Smooth muscle cell of bladder (primary cell): ENCODE data around the gene TBCB. TPM values are rescaled to one million over a fixed set of nuclear protein-coding genes. Genes with fewer than 3 reads are reported as not detected.

Experiments used
- total RNA-seq: library from RNA; depleted of rRNA; stranded (reverse); fragments of >200 nt; gene quantifications from 2 replicates; pipeline ENCODE4 v1.2.3, GENCODE V29; 2014

The TBCB gene
- total RNA-seq, result 196 and 210 TPM in 2 replicates

GRCh38 chr19:36115453-36116343 lies at the start of gene TBCB:
Gene TBCB (plus strand): TSS chr19:36115468. CDS start chr19:36115561, 93 bp downstream.

DNA sequence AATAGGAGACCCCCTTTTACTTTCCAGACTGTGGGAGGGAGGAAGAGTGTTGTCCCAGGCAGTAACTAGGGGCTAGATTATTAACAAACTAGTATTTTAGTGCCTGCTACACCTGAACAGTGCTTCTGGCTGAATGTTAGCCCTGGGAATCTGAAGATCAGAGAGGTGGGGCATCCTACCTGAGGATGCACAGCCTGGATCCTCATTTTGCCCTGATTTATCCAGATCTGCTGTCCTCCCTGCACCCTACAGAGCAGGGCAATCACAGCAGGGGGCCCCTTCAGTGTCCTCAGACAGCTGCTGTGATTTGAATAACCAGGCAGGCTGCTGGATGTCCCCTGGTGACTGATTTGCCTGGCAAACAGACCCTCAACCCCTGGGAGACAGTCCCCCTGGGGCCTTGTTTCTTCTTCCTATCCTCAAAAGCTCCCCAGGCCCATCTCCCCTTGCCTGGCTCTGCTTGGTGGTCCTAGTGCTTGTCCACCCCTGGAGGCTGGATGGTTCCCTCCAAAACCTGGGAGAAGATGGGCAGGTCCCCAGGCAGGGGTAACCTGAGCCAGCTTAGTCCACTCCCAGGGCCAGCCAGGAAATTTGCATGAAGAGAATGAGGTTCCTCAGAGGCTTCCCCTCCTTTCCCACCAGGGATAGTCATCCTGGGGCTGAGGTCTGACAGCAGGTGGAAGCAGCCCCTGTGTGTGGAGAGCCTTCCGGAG lies 4.6 kb upstream of the TBCB start, which contains the start of gene OVOL3:
OVOL3 (plus strand) TSS at position 657 of the 713 bp plus-strand sequence. CDS start 60 bp downstream, outside the sequence.

DNA sequence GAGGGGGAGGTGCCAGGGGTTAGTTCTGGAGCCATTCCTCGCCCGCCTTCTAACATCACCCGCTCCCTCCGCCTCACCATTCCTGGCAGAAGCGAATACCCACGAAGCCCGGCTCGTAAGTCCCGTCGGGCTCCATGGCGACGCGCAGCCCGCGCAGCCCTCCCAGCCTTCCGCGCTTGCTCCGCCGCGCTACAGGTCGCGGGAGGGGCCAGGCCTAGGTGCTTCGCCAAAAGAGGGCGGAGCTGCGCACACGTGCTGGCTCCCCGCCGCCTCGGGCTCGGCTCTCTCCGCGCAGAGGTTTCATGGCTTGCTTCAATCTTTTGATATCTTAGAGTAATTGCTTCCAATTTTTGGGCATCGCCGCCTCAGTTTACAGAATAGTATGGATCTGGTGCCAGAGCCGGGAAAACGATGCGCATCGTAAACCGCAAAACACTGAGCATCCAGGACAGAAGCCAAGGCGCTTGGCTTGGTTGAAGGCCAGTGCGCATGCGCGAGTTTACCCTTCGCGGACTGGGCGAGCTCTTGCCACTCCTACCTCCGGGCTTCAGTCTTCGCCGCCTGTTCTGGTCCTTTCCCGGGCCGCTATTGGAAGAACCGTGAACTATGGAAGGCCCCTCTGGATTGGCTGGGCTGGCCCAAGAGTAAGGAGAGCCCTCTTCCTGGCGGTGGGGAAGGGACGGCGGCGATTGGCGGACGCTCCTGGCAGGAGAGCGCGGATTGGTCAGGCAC lies 381 bp upstream of the TBCB start, which contains the start of gene POLR2I:
POLR2I (minus strand) TSS at position 155 of the 732 bp plus-strand sequence; CDS start at position 136, 19 bp downstream.

DNA sequence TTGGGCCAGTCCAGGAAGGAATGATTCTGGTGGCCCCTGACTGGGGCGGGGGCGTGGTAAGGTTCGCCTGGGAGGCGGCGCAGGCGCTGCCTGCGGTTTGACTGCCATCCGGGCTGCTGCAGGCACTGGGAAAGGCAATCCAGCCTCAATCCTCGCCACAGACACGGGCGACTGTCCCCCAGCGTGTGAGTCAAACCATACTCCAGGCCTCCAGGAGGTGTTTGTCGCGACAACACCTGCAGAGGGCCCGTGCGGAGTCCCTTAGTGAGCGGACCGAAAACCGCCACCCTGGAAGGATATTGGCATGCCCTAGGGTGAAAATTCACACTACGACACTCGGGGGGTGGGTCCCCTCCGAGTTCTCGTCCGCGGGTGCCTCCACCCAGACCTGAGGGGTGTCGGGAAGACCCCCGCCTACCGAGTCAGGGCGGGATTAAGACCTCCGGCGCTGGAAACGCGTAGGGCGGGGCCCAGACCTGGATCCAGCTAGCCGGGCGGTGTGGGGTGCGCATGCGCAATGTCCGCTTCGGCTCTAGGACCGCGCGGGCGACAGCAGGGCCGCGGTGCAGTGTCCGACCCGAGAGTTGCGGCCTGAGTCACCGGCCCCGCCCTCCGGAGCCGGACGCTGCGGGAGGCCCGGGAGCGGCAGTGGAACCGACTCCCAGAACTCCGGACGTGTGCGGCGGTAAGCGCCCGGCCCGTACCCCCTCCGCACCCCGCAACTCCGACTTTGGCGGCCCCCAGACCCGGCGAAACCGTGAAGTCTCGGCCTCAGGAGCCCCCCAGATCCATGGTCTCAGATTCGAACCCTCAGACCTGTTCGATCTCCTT lies 24.4 kb downstream of the TBCB start, which contains the start of gene CAPNS1:
CAPNS1 (plus strand) TSS at position 594 of the 831 bp plus-strand sequence. CDS start 946 bp downstream, outside the sequence.

DNA sequence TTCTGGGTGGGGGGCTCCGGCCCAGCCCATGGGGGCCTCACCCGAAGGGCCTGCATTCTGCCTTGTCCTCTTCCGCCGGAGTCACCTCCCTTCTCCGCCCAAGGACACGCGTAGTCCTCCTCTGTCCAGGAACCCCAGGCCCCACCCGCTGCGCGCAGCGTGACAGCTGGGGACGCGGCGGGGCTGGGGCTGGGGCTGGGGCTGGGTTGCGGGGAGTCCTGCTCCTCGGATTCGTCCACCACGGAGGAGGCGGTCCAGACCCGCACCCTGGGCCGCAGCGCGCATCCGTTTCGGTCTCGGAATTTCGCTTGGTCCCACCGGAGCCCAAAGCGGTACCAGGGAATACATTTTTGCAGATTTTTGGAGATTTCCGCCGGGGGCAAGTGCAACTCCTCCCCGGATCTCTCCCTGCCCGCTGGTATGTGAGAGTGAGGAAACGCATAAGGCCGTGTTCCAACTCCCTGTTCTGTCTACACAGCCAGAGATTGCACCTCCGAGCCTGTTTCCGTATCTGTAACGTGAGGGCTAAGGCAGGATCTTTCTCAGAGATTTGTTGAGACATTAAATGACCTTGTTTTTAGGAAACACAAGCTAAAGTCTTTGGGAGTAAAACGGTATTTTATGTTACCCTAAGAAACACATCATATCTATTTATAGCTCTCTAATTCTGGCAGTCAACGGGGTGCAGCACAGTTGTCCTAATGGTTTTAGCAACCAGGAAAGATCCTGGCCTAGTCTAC lies 37.3 kb downstream of the TBCB start, which contains the start of gene COX7A1:
COX7A1 (minus strand) TSS at position 96 of the 740 bp plus-strand sequence; CDS start at position 56, 40 bp downstream.

Other genes starting within 250 kb of the TBCB start
- gene APLP1, start 246.9 kb upstream of the TBCB start, total RNA-seq, result 1.7 and 3.9 TPM in 2 replicates
- gene NFKBID, start 214.9 kb upstream of the TBCB start, total RNA-seq, result 2.7 and 3.8 TPM in 2 replicates
- 1.00 and 2.8 TPM in 2 replicates for gene HCST, start 212.9 kb upstream of the TBCB start, total RNA-seq
- not detected in 2 replicates for gene TYROBP, start 207.2 kb upstream of the TBCB start, total RNA-seq
- 1.00 and 2.4 TPM in 2 replicates for gene LRFN3, start 179.1 kb upstream of the TBCB start, total RNA-seq
- gene SDHAF1, start 120.3 kb upstream of the TBCB start, total RNA-seq, result 12.1 and 14.5 TPM in 2 replicates
- 0.09 and 0.28 TPM in 2 replicates for gene SYNE4, start 106.7 kb upstream of the TBCB start, total RNA-seq
- gene ALKBH6, start 101.3 kb upstream of the TBCB start, total RNA-seq, result 13.7 and 16.7 TPM in 2 replicates
- 7.8 and 11.9 TPM in 2 replicates for gene CLIP3, start 82.6 kb upstream of the TBCB start, total RNA-seq
- gene THAP8, start 61.2 kb upstream of the TBCB start, total RNA-seq, result 1.8 and 4.3 TPM in 2 replicates
- 0.55 and 0.85 TPM in 2 replicates for gene WDR62, start 60.6 kb upstream of the TBCB start, total RNA-seq
- gene OVOL3, start 4.3 kb upstream of the TBCB start, total RNA-seq, result not detected in 2 replicates
- 90.0 and 102 TPM in 2 replicates for gene POLR2I, start 593 bp upstream of the TBCB start, total RNA-seq
- gene CAPNS1, start 24.6 kb downstream of the TBCB start, total RNA-seq, result 364 and 384 TPM in 2 replicates
- 45.4 and 90.6 TPM in 2 replicates for gene COX7A1, start 37.0 kb downstream of the TBCB start, total RNA-seq
- gene ZNF565, start 99.2 kb downstream of the TBCB start, total RNA-seq, result 4.6 and 5.6 TPM in 2 replicates
- gene ZNF146, start 99.6 kb downstream of the TBCB start, total RNA-seq, result 71.9 and 75.8 TPM in 2 replicates